GM20000 (cell line): ENCODE data around the gene SHANK1.

ENCODE experiments used
- DNase-seq: peaks from one replicate; pipeline ENCODE4 v3.0.0; 2012; ENCODE audit warnings: low spot score
- TF ChIP-seq, protein P1 (sequence below): IDR thresholded peaks from 2 replicates; pipeline ENCODE4 v1.5.1; 2012; ENCODE audit warnings: mild to moderate bottlenecking, control low read depth; ENCODE audit errors: extremely low read depth, missing control alignments

Gene SHANK1

DNA sequence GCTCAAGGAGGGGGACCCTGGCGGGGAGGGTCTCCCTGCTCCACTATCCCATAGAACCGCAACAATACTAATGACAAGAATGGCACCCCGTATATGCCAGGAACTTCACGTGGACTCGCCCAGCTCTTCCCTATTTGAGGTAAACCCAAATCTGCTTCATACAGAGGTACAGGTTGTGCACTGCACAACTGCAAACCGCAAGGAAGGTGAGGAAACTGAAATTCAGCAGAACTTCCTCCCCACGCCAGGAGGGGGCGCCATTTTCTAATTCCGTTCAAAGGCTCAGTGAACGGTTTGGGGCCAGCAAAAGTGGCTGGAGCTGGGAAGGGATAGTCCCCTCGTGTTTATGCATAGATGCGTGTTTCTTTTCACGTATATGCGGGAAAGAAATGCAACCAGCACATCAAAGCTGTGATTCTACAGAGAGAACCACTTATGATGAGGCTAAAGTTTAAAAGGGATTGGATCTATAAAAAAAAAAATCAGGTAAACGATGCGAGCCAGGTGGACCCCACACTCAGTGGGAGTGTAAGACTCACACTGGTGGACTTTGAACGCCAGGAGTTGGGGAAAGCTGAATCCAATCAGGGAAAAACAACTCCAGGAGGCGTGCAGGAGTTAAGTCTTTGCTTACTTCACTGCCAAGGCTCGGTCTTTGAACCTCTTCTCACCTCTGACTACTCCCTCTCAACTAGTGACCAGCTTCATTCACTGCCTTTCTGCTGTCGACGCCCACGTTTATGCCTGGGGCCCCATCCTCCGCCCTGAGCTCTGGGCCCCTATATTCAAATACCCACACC lies 50.1 kb downstream of the SHANK1 start:
- TF ChIP-seq, protein P1, sequence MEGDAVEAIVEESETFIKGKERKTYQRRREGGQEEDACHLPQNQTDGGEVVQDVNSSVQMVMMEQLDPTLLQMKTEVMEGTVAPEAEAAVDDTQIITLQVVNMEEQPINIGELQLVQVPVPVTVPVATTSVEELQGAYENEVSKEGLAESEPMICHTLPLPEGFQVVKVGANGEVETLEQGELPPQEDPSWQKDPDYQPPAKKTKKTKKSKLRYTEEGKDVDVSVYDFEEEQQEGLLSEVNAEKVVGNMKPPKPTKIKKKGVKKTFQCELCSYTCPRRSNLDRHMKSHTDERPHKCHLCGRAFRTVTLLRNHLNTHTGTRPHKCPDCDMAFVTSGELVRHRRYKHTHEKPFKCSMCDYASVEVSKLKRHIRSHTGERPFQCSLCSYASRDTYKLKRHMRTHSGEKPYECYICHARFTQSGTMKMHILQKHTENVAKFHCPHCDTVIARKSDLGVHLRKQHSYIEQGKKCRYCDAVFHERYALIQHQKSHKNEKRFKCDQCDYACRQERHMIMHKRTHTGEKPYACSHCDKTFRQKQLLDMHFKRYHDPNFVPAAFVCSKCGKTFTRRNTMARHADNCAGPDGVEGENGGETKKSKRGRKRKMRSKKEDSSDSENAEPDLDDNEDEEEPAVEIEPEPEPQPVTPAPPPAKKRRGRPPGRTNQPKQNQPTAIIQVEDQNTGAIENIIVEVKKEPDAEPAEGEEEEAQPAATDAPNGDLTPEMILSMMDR: peak; percentile 77
- DNase-seq: peak; percentile 75

DNA sequence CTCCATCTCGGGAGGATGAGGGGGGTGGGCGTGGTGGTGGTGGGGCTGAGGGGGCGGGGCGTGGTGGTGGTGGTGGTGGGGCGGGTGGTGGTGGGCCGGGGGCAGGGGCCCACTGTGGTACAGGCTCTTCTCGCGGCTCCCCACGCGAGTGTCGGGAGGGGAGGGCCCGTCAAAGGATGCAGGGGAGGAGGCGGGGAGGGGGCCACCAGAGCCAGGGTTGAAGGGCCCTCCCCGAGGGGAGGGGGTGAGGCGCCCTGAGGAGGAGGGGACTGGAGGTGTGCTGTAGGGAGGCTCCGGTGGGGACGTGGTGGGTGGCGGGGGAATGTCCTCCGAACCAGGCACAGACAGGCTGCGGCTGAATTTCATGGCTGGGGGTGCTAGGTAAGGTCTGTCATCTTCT lies 50.7 kb downstream of the SHANK1 start:
- DNase-seq: no peak
- TF ChIP-seq, protein P1: no peak

DNA sequence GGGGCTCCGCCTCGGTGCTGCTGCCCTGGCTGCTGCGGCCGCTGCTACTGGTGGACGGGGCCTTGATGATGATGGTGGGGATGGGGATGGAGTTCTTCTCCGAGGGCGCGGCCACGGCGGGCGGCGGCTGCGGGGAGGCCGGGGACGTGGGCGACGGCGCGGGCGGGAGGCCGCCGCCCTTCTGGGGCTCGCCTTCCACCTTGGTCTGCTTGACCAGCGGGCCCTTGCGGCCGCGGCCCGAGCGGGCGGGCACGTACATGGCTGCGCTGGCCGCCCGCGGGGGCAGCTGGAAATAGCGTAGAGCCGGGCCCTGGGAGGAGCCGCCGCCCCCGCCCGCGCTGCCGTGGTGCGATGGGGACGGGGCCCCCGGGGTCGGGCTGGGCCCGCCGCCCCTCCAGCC lies 51.2 kb downstream of the SHANK1 start:
- DNase-seq: no peak
- TF ChIP-seq, protein P1: no peak

DNA sequence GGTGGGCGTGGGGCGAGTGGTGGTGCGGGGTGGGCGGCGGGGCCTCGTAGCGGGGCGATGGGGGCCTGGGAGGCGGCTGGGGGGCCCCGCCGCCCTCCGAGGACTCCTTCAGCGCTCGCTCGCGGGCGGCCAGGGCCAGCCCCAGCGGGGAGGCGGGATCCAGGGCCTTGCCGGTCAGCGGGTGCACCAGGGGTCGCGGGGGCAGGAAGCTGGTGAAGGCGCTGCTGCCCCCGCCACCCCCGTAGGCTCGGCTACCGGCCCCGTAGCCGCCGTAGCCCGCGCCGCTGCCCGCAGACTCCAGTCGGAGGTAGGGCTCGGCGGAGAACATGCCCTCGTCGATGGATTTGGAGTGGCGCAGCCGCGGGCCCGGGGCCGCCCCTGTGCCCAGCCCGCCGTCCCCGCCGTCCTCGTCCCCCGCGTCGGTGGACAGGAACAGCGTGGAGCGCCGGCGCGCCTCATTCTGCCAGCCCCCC lies 51.8 kb downstream of the SHANK1 start:
- TF ChIP-seq, protein P1: no peak
- DNase-seq: no peak

DNA sequence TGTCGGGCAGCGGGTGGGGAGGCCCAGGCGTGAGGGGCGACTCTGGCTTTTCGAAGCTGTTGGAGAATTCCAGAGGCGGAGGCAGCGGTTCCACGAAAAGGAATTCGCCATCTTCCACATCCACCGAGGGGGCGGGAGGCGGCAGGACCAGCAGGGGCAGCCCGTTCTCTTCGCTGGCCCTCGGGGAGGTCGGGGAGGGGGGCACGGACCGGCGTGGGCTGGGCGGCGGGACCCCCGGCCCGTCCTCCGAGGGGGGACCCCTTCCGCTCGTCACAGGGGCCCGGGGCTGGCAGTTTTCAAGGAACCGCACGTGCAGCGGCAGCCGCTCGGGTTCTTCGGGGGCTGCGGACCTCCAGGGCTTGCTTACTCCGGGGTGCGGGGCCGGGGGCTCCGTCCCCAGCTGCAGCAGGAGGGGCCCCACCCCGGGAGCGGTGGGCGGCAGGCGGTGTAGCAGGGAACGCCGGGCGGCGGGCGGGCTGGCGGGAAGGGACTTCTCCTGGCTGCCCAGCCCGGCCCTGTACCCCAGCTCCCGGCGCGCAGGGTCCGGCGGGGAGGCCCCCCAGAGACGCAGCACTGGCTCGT lies 52.3 kb downstream of the SHANK1 start:
- DNase-seq: no peak
- TF ChIP-seq, protein P1: no peak

DNA sequence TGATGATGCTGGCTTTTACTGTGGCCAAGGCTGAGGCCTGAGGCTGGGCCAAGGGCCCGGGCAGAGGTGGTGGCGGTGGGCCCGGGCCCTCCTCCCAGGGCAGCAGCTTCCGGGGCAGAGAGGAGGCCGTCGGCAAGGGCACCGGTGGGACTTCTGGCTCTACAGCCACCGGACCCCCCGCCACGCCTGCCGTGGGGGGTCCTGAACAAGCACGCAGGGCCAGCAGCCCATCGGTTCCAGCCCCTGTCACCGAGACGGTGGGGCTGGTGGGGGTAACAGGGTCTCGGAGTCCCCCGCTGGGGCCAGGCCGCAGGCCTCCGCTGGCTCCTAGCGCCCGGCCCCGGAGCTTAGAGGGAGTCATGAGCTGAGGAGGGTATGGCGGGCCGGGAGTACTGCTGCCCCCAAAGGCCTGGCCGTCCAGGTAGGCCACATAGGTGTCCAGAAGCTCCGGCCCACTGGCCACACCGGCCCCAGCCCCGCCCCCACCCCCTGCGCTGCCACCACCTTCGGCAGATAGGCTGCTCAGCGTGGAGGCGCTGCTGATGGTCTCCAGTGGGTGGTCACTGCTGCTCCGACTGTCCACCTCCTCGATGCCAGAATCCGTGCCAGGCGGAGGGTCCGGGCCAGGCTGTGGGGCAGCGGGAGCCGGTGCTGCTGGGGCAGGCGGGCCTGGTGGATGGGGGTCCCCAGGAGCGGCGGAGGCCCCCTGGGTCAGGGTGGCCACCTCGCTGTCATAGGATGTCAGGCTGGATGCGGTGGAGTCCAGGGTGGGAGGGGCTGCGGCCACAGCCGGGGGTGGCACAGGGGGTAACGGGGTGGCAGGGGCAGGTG lies 53.0 kb downstream of the SHANK1 start:
- TF ChIP-seq, protein P1: no peak

DNA sequence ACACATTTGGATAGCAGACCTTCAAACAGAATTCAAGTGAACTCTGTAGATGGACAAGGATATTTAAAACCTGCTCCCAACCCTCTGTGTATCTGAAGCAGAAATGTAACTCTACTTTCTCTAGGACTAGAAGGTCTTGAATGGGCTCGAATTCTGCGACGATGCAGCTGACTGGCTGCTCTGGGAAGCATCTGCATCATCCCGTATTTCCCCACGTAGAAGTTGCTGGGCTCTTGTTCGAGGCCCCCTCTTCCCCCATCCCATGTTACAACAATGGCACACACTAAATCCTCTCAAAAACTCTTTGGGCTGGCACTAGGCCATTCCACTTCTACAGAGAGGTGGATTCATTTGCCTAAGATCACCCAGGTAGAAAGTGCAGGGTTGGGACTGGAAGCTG lies 55.4 kb downstream of the SHANK1 start:
- no peak for DNase-seq
- TF ChIP-seq, protein P1: no peak

More for the DNA sequence above, 53.0 kb downstream of the SHANK1 start:
- DNase-seq: no peak
